ENCODE data around the gene RNF126. TPM values are rescaled to one million over a fixed set of nuclear protein-coding genes. Genes with fewer than 3 reads are reported as not detected.
A peak's percentile ranks its signal among the peaks of the same experiment; 100 is the strongest.

The RNF126 gene
- polyA plus RNA-seq, 1 experiment = 2.7 TPM

DNA sequence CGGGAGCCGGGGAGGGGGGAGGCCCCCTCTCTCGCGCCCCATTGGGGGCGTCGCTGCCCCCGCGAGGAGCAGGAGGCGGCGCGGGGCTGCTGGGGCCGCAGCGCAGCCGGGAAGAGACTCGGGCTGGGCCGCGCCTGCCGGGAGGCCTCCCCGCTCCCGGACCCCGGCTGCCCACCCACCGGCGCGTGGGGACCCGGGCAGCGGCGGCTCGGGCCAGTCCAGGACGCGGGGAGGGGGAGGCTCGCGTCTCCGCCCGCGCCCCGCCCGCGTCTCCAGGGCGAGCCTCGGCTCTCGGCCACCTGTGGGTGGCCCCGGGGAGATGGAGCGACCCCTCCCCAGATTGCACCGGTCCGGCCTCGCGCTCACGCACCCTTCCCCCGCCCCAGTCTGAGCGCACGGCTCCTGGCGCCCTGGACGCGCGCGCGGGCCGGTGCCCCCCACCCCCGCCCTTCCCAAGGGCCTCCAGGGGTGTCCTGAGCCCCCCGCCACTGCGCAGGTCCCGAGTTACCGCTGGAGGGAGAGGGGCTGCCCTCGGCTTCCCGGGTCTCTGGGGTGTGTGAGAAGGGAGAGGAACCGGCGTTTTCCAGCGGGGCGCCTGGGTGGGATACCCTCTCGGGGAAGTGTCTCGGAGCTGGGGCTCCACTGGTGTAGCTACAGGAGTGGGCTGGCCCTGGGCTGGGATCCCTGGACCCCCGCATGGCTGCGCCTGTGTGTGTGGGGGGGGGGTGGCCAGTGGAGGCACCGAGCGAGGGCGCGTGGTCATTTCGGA, 46.4 kb upstream of the RNF126 start:
- CTCF ChIA-PET = interaction anchor here (1.0 to 1.8 kb wide), 3 partner anchors 9 to 25 kb away, joined by 3 to 8 read pairs (median 4); no protein-coding TSS in a partner anchor
- Histone ChIP-seq H3K36me3 (ENCODE audit: control insufficient read depth, insufficient read depth, low read length) (no peaks in the 10 kb centered on the region), H3K27me3 (ENCODE audit: control insufficient read depth, insufficient read depth, low read length) (peaks cover 14% of the 10 kb centered on the region), H3K4me3 (ENCODE audit: low read depth, low read length) (peak overlapping the region; percentile 43)
- no peak for DNase-seq (ENCODE audit: low read depth)
- POLR2A ChIA-PET = no interaction called here
- TF ChIP-seq, protein P1, sequence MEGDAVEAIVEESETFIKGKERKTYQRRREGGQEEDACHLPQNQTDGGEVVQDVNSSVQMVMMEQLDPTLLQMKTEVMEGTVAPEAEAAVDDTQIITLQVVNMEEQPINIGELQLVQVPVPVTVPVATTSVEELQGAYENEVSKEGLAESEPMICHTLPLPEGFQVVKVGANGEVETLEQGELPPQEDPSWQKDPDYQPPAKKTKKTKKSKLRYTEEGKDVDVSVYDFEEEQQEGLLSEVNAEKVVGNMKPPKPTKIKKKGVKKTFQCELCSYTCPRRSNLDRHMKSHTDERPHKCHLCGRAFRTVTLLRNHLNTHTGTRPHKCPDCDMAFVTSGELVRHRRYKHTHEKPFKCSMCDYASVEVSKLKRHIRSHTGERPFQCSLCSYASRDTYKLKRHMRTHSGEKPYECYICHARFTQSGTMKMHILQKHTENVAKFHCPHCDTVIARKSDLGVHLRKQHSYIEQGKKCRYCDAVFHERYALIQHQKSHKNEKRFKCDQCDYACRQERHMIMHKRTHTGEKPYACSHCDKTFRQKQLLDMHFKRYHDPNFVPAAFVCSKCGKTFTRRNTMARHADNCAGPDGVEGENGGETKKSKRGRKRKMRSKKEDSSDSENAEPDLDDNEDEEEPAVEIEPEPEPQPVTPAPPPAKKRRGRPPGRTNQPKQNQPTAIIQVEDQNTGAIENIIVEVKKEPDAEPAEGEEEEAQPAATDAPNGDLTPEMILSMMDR (IDR thresholded peaks at IDR 0.05; ENCODE audit: insufficient read depth, low read depth, low read length) = no peak

DNA sequence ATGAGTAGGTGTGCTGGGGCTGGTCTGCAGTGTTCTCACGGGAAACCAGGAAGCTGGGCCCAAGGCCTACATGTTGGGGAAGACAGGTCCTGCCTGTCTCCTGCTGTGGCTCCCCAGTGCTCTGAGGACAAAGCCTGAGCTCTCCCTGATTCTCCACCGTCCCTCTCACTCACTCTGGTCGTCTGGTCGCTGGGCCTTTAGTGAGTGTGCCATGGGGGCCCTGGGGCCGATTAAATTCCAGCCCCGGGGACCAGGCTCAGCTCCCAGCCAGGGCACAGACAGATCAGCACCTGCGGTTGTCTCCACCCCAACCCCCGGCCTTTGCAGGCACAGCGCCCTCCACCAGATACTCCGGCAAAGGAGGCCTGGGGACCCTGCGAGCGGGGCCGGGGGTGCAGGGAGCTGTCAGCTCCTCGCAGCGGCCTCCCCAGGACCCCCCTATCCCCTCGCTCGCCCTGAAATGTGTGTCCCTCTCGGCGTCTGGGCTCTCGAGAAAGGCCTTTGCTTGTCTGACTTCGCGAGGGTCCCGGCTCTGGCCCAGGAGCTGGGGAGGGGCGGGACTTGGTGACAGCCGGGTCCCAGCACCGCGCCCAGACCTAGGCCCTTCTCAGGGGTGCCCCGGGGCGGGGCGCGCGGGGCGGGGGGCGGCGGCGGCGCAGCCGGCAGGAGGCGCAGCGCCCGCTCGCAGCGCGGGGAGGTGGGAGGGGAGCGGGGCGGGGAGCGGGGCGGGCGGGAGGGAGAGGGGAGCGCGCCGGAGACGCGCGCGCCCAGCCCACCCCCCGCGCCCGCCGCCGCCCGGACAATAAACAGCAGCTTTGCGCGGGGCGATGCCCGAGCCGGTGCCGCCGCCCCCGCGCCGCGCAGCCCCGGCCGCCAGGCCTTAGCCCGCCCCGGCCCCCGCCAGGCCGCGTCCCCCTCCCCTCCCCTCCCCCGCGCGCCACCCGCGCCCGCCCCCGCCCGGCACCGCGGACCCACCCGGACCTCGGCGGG, 45.4 kb upstream of the RNF126 start, which contains the start of gene PALM:
Gene PALM (plus strand): TSS at position 782 of the 990 bp plus-strand sequence. CDS start 212 bp downstream, outside the sequence.
- Histone ChIP-seq H3K27me3 (ENCODE audit: control insufficient read depth, insufficient read depth, low read length) (peaks cover 14% of the 10 kb centered on the region), H3K4me3 (ENCODE audit: low read depth, low read length) (peak within 1 kb of the TSS; percentile 43), H3K36me3 (ENCODE audit: control insufficient read depth, insufficient read depth, low read length) (no peaks in the 10 kb centered on the region)
- TF ChIP-seq, protein P1 (IDR thresholded peaks at IDR 0.05; ENCODE audit: insufficient read depth, low read depth, low read length) = no peak
- CTCF ChIA-PET = interaction anchor here (0.6 to 1.8 kb wide), 8 partner anchors 9 to 202 kb away, joined by 3 to 8 read pairs (median 4); partner anchors contain the start of gene RNF126
- no peak for DNase-seq (ENCODE audit: low read depth)
- POLR2A ChIA-PET = no interaction called here

DNA sequence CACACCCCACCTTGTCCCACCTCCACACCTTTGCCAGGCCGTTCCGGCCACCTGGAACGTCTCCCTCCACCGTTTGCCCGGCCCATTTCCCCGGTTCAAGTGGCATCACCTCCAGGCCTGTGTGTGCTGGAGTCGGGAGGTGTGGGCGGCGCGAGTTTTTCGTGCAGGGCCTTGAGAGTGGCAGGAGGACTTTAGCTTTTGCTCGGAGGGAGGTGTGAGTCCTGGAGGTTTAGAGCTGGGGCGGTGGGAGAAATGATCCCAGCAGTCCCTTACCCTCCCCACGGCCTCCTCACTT, 41.4 kb upstream of the RNF126 start:
- ChIA-PET CTCF (interaction anchor here (0.9 kb wide), 1 partner anchor 66 kb away, joined by 4 read pairs; no protein-coding TSS in a partner anchor), POLR2A (no interaction called here)
- Histone ChIP-seq H3K27me3 (ENCODE audit: control insufficient read depth, insufficient read depth, low read length) (peaks cover 7% of the 10 kb centered on the region), H3K4me3 (ENCODE audit: low read depth, low read length) (no peak overlapping the region), H3K36me3 (ENCODE audit: control insufficient read depth, insufficient read depth, low read length) (no peaks in the 10 kb centered on the region)
- TF ChIP-seq, protein P1 (IDR thresholded peaks at IDR 0.05; ENCODE audit: insufficient read depth, low read depth, low read length) = no peak
- no peak for DNase-seq (ENCODE audit: low read depth)

DNA sequence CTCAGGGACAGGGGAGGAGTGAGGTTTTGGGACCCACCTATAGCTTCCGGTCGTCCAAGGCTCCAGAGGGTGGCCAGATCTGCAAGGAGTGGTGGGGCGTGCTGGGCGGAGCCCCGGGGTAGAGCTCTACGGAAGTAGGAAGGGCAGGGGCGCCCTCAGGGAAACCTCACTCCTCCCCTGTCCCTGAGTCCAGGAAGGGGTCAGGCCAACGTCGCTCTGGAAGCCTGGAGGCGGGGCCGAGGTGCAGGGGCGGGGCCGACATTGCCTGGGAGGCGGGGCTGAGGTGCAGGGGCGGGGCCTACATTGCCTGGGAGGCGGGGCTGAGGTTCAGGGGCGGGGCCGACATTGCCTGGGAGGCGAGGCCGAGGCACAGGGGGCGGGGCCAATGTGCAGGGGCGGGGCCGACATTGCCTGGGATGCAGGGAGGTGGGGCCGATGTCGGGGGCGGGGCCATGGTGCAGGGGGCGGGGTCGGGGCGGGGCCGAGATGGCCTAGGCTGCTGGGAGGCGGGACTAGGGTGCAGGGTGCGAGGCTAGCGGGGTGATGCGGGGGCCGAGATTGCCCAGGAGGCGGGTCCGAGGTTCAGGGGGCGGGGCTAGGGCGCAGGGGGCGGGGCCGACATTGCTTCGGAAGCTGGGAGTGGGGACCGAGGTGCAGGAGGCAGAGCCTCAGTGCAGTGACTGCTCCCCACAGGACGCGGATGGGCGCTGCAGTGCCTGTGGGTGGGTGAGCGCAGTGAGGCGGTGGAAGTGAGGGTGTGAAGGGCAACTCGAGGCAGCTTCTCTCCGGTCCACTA, 40.8 kb upstream of the RNF126 start:
- Histone ChIP-seq H3K27me3 (ENCODE audit: control insufficient read depth, insufficient read depth, low read length) (peaks cover 7% of the 10 kb centered on the region), H3K36me3 (ENCODE audit: control insufficient read depth, insufficient read depth, low read length) (no peaks in the 10 kb centered on the region), H3K4me3 (ENCODE audit: low read depth, low read length) (no peak overlapping the region)
- TF ChIP-seq, protein P1 (IDR thresholded peaks at IDR 0.05; ENCODE audit: insufficient read depth, low read depth, low read length) = no peak
- CTCF ChIA-PET = interaction anchor here (0.6 to 1.1 kb wide), 2 partner anchors 19 to 162 kb away, joined by 3 read pairs; no protein-coding TSS in a partner anchor
- POLR2A ChIA-PET = no interaction called here
- DNase-seq (ENCODE audit: low read depth) = no peak

Measured in BJ (cell line).